A549 (cell line): Measurements from ENCODE around the gene SHC2.

Experiments used
- CTCF ChIP-seq: fragments of >200 bp; sonication (Bioruptor Twin); formaldehyde crosslinking; IDR thresholded peaks from 3 replicates; pipeline ENCODE4 v1.5.1; 2016
- HDAC2 ChIP-seq: fragments of 200-600 bp; sonication (generic); IDR thresholded peaks from 2 replicates; pipeline ENCODE4 v1.6.1; 2016
- KDM1A ChIP-seq: fragments of 200-600 bp; sonication (generic); IDR thresholded peaks from 2 replicates; pipeline ENCODE4 v1.6.1; 2016; ENCODE audit warnings: low read depth, mild to moderate bottlenecking

- no peak for TF ChIP-seq HDAC2
- no peak for TF ChIP-seq CTCF
- no peak for TF ChIP-seq KDM1A
Observed at GRCh38 chr19:434152-434960, 26.5 kb downstream of the SHC2 start.
